HG03521 (cell line): ENCODE data around the gene ARFGEF3.

Experiments
- ATAC-seq: cut with Tn5 transposase; IDR thresholded peaks from one replicate; pipeline ENCODE4 v1.9.1; 2021; ENCODE audit warnings: mild to moderate bottlenecking, moderate library complexity; ENCODE audit not compliant: unreplicated experiment

ARFGEF3 gene

GRCh38 chr6:138297761-138298298 is 136.1 kb downstream of the ARFGEF3 start:
- ATAC-seq, result no peak

- ATAC-seq, result no peak
These were observed 138.7 kb downstream of the ARFGEF3 start for GRCh38 chr6:138300469-138300868.

- ATAC-seq, result no peak
These were observed 140.8 kb downstream of the ARFGEF3 start for GRCh38 chr6:138302554-138302953.

- ATAC-seq, result no peak
These were observed 145.6 kb downstream of the ARFGEF3 start for GRCh38 chr6:138307352-138307751.

GRCh38 chr6:138307816-138308730 is 146.3 kb downstream of the ARFGEF3 start:
- ATAC-seq, result no peak

- no peak for ATAC-seq
These were observed 147.0 kb downstream of the ARFGEF3 start for GRCh38 chr6:138308731-138309110.

- ATAC-seq, result no peak
These were observed 148.0 kb downstream of the ARFGEF3 start for GRCh38 chr6:138309695-138310094.

- ATAC-seq, result no peak
These were observed 148.6 kb downstream of the ARFGEF3 start for GRCh38 chr6:138310294-138310693.

- no peak for ATAC-seq
These were observed 149.1 kb downstream of the ARFGEF3 start for GRCh38 chr6:138310821-138311220.

GRCh38 chr6:138311268-138311667 is 149.5 kb downstream of the ARFGEF3 start:
- no peak for ATAC-seq

GRCh38 chr6:138318741-138319375 is 157.1 kb downstream of the ARFGEF3 start:
- ATAC-seq, result no peak

- ATAC-seq, result no peak
These were observed 160.2 kb downstream of the ARFGEF3 start for GRCh38 chr6:138321934-138322333.

GRCh38 chr6:138323821-138324220 is 162.1 kb downstream of the ARFGEF3 start:
- no peak for ATAC-seq

- ATAC-seq, result no peak
These were observed 166.5 kb downstream of the ARFGEF3 start for GRCh38 chr6:138328210-138328609.

- ATAC-seq, result no peak
These were observed 169.0 kb downstream of the ARFGEF3 start for GRCh38 chr6:138330763-138331162.

- no peak for ATAC-seq
These were observed 169.7 kb downstream of the ARFGEF3 start for GRCh38 chr6:138331444-138331843.

- no peak for ATAC-seq
These were observed 170.2 kb downstream of the ARFGEF3 start for GRCh38 chr6:138331984-138332383.

- ATAC-seq, result no peak
These were observed 172.3 kb downstream of the ARFGEF3 start for GRCh38 chr6:138334000-138334399.

GRCh38 chr6:138334963-138335362 is 173.2 kb downstream of the ARFGEF3 start:
- ATAC-seq, result no peak

- ATAC-seq, result no peak
These were observed 174.5 kb downstream of the ARFGEF3 start for GRCh38 chr6:138336221-138336620.

- no peak for ATAC-seq
These were observed 175.3 kb downstream of the ARFGEF3 start for GRCh38 chr6:138337076-138337475.

GRCh38 chr6:138339024-138339423 is 177.3 kb downstream of the ARFGEF3 start:
- ATAC-seq, result no peak
